Measurements from ENCODE around the gene RAB33A. TPM values are rescaled to one million over a fixed set of nuclear protein-coding genes. Genes with fewer than 3 reads are reported as not detected.
A peak's percentile ranks its signal among the peaks of the same experiment; 100 is the strongest.

Gene RAB33A
- total and polyA plus RNA-seq, 2 donors (not counting 1 experiment from before 2014, with no cell fraction given), result 2.8 to 18.3 TPM

DNA sequence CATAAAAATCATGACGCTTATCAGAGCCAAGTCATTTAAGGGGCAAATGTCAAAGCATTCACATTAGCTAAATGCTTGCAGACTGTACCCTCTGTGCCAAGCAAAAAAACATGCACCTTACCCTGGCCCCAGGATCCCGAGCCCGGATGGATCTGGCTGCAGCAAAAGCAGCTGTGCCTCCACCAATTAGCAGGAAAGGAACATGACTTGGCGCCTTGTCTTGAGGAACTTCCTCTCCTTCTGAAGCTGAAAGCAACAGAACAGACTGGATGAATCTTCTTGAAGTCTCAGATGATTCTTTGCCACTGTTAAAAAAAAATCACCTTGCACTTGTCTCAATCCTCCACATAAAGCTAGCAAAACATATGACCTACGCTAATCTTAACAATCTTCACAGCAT lies 24.1 kb upstream of the RAB33A start:
- Histone ChIP-seq H3K36me3 (ENCODE audit: control insufficient read depth, insufficient read depth, low read length) (no peaks in the 10 kb centered on the region), H3K9me3 (ENCODE audit: control insufficient read depth, insufficient read depth, low read depth, low read length) (no peaks in the 10 kb centered on the region), H3K27ac (ENCODE audit: insufficient read depth, low read length) (no peak overlapping the region), H3K27me3 (ENCODE audit: control insufficient read depth, insufficient read depth, low read length) (no peaks in the 10 kb centered on the region), H3K4me3 (replicated peaks in 1 of 4; ENCODE audit: control extremely low read depth in 1 of 4, insufficient read depth in 1 of 4, low read depth in 3 of 4, low read length in 4 of 4) (no peak overlapping the region), H2AFZ (ENCODE audit: low read length) (no peak overlapping the region), H4K20me1 (ENCODE audit: control insufficient read depth, extremely low read depth, insufficient read depth, low read length) (no peaks in the 10 kb centered on the region), H3K9ac (ENCODE audit: insufficient read depth, low read length) (no peak overlapping the region), H3K4me1 (ENCODE audit: control insufficient read depth, extremely low read depth, insufficient read depth, low read length) (no peaks in the 10 kb centered on the region), H3K79me2 (ENCODE audit: control insufficient read depth, insufficient read depth, low read length) (no peaks in the 10 kb centered on the region), H3K4me2 (ENCODE audit: extremely low read depth, insufficient read depth, low read length) (no peak overlapping the region)
- no peak for TF ChIP-seq EZH2 (IDR thresholded peaks at IDR 0.05; ENCODE audit: low read length, missing control alignments)
- TF ChIP-seq, protein P1, sequence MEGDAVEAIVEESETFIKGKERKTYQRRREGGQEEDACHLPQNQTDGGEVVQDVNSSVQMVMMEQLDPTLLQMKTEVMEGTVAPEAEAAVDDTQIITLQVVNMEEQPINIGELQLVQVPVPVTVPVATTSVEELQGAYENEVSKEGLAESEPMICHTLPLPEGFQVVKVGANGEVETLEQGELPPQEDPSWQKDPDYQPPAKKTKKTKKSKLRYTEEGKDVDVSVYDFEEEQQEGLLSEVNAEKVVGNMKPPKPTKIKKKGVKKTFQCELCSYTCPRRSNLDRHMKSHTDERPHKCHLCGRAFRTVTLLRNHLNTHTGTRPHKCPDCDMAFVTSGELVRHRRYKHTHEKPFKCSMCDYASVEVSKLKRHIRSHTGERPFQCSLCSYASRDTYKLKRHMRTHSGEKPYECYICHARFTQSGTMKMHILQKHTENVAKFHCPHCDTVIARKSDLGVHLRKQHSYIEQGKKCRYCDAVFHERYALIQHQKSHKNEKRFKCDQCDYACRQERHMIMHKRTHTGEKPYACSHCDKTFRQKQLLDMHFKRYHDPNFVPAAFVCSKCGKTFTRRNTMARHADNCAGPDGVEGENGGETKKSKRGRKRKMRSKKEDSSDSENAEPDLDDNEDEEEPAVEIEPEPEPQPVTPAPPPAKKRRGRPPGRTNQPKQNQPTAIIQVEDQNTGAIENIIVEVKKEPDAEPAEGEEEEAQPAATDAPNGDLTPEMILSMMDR (conservative IDR thresholded peaks at IDR 0.05 in 1 of 2, IDR thresholded peaks at IDR 0.05 in 1 of 2; ENCODE audit: low read depth in 1 of 2, low read length in 2 of 2), result no peak
- no peak for DNase-seq (ENCODE audit: low read depth in 2 of 2)

DNA sequence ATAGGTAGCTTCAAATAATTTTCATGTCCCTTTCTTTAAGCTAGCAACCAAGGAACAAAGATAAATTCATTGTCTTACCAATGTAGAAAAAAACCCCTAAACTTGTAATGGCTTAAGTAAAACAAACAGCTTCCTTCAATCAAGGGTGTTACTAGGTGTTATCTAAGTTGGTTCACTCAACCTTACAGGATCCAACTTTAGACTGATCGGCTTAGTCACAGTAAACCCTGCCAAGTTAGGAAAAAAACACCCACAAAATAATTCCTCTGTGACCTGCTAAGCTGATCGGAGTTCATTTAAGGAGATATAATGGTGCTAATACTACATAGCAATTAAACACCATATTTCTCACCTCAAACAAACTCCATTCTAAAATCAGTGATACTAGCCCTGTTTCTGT lies 16.2 kb upstream of the RAB33A start:
- DNase-seq (ENCODE audit: low read depth in 2 of 2), result peak in 1 of 2 donors; percentile 55
- H3K27ac ChIP-seq (ENCODE audit: insufficient read depth, low read length), result no peak overlapping the region
- no peaks in the 10 kb centered on the region for H3K9me3 ChIP-seq (ENCODE audit: control insufficient read depth, insufficient read depth, low read depth, low read length)
- H3K27me3 ChIP-seq (ENCODE audit: control insufficient read depth, insufficient read depth, low read length), result no peaks in the 10 kb centered on the region
- H3K4me2 ChIP-seq (ENCODE audit: extremely low read depth, insufficient read depth, low read length), result no peak overlapping the region
- no peak for TF ChIP-seq EZH2 (IDR thresholded peaks at IDR 0.05; ENCODE audit: low read length, missing control alignments)
- TF ChIP-seq, protein P1 (conservative IDR thresholded peaks at IDR 0.05 in 1 of 2, IDR thresholded peaks at IDR 0.05 in 1 of 2; ENCODE audit: low read depth in 1 of 2, low read length in 2 of 2), result no peak
- no peaks in the 10 kb centered on the region for H3K4me1 ChIP-seq (ENCODE audit: control insufficient read depth, extremely low read depth, insufficient read depth, low read length)
- H3K36me3 ChIP-seq (ENCODE audit: control insufficient read depth, insufficient read depth, low read length), result no peaks in the 10 kb centered on the region
- no peak overlapping the region for H3K4me3 ChIP-seq (replicated peaks in 1 of 4; ENCODE audit: control extremely low read depth in 1 of 4, insufficient read depth in 1 of 4, low read depth in 3 of 4, low read length in 4 of 4)
- no peak overlapping the region for H2AFZ ChIP-seq (ENCODE audit: low read length)
- H3K79me2 ChIP-seq (ENCODE audit: control insufficient read depth, insufficient read depth, low read length), result no peaks in the 10 kb centered on the region
- H4K20me1 ChIP-seq (ENCODE audit: control insufficient read depth, extremely low read depth, insufficient read depth, low read length), result no peaks in the 10 kb centered on the region
- H3K9ac ChIP-seq (ENCODE audit: insufficient read depth, low read length), result no peak overlapping the region

DNA sequence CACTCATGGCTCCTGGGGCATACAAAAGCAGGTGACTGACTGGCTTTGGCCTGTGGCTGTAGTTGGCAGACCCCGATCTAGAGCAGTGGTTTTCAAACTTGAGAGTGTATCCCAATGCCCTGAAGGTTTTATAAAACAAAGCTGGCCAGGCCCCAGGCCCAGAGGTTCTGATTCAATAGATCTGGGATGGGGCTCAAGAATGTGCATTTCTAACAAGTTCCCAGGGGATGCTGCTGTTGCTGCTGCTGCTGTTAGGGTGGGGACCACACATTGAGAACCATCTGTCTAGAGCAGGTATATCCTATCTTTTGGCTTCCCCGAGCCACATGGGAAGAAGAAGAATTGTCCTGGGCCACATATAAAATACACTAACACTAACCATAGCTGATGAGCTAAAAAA lies 13.5 kb upstream of the RAB33A start:
- no peak overlapping the region for H3K27ac ChIP-seq (ENCODE audit: insufficient read depth, low read length)
- DNase-seq (ENCODE audit: low read depth in 2 of 2), result no peak
- no peaks in the 10 kb centered on the region for H3K79me2 ChIP-seq (ENCODE audit: control insufficient read depth, insufficient read depth, low read length)
- no peak overlapping the region for H3K4me3 ChIP-seq (replicated peaks in 1 of 4; ENCODE audit: control extremely low read depth in 1 of 4, insufficient read depth in 1 of 4, low read depth in 3 of 4, low read length in 4 of 4)
- H3K9ac ChIP-seq (ENCODE audit: insufficient read depth, low read length), result no peak overlapping the region
- no peaks in the 10 kb centered on the region for H3K27me3 ChIP-seq (ENCODE audit: control insufficient read depth, insufficient read depth, low read length)
- H3K36me3 ChIP-seq (ENCODE audit: control insufficient read depth, insufficient read depth, low read length), result no peaks in the 10 kb centered on the region
- no peaks in the 10 kb centered on the region for H3K9me3 ChIP-seq (ENCODE audit: control insufficient read depth, insufficient read depth, low read depth, low read length)
- H3K4me1 ChIP-seq (ENCODE audit: control insufficient read depth, extremely low read depth, insufficient read depth, low read length), result no peaks in the 10 kb centered on the region
- no peaks in the 10 kb centered on the region for H4K20me1 ChIP-seq (ENCODE audit: control insufficient read depth, extremely low read depth, insufficient read depth, low read length)
- no peak overlapping the region for H2AFZ ChIP-seq (ENCODE audit: low read length)
- TF ChIP-seq, protein P1 (conservative IDR thresholded peaks at IDR 0.05 in 1 of 2, IDR thresholded peaks at IDR 0.05 in 1 of 2; ENCODE audit: low read depth in 1 of 2, low read length in 2 of 2), result no peak
- no peak overlapping the region for H3K4me2 ChIP-seq (ENCODE audit: extremely low read depth, insufficient read depth, low read length)

Measured in fibroblast of lung (primary cell).